ENCODE measurements around the gene MTOR. TPM values are rescaled to one million over a fixed set of nuclear protein-coding genes. Genes with fewer than 3 reads are reported as not detected.

The MTOR gene
- 27.0 and 30.9 TPM in 2 replicates for total RNA-seq

DNA sequence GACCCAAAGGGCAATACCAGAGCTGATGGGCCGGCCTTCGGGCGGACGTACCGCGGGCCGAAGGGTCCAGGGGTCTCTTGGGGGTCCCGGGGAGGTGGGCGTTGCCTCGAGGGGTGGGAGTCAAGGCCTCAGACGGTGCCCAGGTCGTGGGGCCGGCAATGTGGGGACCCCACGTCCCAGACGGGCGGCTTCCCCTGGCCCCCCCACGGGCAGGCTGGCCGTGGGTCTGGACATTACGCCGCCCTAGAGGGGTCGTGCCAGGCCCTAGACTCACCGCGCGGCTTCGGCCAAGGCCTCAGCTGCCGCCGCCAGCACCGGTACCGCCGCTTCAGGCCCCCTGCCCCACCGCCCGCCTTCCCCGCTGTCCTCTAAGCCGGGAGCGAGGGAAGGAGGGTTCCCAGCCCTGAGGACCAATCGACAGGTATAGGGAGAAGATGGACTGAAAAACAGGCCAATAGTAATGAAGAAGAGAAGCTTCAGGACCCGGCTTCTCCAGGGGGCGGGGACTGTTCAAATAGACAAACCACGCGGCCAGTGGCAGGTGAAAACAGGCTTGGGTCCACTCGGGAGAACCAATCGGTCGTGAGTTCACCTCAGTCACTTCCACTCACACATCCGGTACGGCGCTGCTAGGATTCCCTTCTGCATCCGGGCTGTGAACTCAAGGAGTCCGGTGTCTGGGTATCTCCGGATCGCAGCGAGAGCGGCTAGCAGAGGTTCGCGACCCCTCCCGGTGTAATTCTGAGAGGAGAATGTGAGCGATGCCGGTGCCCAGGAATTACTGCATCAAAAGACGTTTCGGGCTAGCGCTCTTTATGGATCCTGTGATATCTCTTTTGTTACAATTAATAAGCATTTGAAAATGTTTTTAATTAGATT is at the start of gene MTOR:
Gene MTOR, minus strand, starts transcription at position 381 of the 879 bp plus-strand sequence. CDS start 3,142 bp downstream, outside the sequence.

DNA sequence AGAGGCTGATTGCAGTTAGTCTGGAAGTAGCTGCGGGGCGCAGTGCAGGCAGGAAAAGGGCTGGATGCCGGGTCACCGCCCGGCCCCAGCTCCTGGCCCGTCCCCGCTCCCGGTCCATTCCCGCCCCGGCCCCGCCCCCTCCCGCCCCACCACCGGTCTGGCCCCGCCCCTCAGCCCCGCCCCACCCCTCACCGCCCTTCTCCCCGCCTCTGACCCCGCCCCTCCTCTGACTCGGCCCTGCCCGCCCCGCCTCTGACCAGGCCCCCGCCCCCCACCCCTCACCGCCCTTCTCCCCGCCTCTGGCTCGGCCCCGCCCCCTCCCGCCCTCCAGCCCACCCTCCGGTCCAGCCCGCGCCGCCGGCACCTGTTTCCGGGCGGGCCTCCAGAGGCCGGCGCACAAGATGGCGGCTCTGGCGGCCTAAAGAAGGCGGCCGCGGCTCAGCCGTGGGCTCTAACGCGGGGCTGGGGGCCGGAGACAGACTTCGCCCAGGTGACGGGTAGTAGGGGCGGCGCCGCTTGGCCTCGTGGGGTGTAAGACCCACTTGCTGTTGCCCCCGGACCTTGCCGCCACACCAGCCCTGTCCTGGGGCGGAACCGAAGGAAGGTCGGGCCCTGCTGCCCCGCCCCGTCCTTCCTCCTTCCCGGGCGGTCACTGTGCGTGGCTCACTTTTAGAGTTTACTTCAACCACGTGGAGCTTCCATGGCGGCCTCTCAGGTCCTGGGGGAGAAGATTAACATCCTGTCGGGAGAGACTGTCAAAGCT is 10.7 kb upstream of the MTOR start, which contains the start of gene UBIAD1:
Gene UBIAD1, plus strand, starts transcription at position 367 of the 763 bp plus-strand sequence. Its CDS starts 334 bp downstream, at position 701.

DNA sequence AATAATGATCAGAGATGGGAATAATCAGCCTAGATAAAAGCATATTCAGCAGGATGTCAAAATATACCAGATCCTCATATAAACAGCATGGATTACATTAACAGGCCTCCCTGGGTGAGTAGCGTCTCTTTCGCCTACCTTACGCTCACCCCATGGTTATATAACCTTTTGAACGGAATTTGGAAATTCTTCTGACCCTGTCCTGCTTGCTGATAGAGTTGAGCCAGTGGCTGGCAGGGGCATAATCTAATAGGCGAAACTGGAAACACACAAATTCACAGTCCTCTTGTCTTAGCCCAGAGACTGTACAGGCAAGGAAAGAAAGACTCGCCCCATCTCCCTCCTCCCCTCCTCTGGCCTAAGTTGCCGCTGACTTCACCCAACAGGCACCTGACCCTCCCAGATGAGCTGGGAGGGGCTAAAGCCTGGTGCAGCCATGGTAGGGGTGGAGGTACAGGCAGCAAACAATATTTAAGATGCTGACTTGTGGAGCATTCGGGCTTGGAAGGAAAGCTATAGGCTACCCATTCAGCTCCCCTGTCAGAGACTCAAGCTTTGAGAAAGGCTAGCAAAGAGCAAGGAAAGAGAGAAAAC is 73.4 kb downstream of the MTOR start, which contains the start of gene ANGPTL7:
Gene ANGPTL7, plus strand, starts transcription at position 498 of the 594 bp plus-strand sequence. CDS start 225 bp downstream, outside the sequence.

DNA sequence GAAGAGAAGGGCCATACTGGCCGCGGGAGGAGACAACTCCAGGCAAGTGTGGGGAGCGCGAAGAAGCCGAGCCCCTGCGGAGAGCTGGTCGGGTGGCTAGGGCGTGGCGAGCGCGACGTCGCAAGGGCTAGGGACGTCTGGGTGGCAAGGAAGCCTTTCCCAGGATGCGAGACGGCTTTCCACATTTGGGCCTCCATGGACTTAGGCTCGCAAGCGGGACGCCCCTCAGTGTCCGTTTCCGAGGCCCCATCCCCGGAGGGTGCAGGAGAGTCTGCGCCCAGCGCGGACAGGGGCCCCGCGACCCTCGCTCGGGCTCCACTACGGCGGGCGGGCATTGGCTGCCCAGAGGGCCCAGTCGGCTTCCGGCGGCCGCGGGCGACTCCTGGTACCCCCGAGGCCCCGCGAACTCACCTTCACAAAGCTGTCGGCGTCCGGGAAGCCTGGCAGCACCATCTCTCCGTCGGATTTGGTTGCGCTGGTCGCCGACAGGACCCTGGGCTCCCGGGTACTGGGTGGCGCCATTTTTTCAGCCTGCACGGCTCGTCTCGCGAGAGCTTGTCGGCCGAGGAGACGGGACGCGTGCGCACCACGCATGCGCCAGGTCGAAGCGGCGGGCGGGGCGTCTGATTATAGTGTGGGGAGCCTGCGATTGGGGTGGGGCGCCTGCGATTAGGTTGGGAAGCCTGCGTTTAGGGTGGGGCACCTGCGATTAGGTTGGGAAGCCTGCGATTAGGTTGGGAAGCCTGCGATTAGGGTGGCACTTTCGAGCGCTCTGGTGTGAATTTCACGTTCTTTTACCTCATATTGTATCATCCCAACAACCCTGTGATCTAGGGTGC is 162.8 kb downstream of the MTOR start, which contains the start of gene EXOSC10:
Gene EXOSC10, minus strand, starts transcription at position 560 of the 839 bp plus-strand sequence. Its CDS starts 38 bp downstream, at position 522.

DNA sequence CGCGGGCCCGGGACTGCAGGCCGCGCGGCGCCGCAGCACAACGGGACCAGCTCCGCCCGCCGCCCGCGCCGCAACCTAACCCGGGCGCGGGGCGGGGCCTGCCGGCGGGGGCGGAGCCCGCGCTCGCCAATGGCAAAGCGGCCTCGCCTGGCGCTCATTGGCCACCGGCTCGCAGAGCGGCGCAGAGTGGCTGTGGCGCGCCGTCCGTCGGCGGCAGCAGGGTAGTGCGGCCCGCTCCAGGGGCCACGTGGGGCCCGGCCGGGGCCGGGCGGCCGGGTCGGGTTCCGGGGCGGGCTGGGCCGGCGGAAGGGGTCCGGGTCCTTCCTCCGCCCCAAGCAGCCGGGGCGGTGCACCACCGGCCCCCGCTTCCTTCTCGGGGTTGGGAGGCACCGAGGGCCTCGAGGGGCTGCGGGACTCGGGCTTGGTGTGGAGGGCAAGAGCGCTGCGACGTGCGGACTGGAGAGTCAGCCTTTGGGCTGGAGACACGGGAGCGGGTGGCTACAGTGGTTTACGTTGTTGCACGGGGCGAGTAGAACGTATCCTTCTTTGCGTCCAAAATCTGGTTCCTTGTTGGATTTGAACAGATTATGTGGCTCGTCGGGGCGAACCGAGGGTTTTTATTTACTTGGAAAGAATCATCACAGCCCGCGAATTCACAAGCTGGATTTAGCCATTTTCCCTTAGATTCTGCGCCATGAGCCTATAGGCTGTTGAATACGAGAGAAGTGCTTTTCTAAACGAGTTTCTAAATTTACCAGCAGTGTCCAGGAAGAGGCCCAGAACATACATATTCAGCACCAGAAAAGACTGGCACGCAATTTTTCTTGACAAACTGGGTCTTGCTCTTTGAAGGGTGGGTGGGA is 202.2 kb downstream of the MTOR start, which contains the start of gene SRM:
Gene SRM, minus strand, starts transcription at position 51 of the 863 bp plus-strand sequence. CDS start 75 bp downstream, outside the sequence.

Other genes starting within 250 kb of the MTOR start
- gene TARDBP, start 249.9 kb downstream of the MTOR start, total RNA-seq: 73.2 and 76.6 TPM in 2 replicates
- gene MASP2, start 215.3 kb downstream of the MTOR start, total RNA-seq: not detected in 2 replicates
- gene SRM, start 202.5 kb downstream of the MTOR start, total RNA-seq: 7.9 and 10.7 TPM in 2 replicates
- 26.6 and 32.9 TPM in 2 replicates for gene EXOSC10, start 162.7 kb downstream of the MTOR start, total RNA-seq
- 0.79 and 25.7 TPM in 2 replicates for gene ANGPTL7, start 73.2 kb downstream of the MTOR start, total RNA-seq
- 2.4 and 4.6 TPM in 2 replicates for gene UBIAD1, start 10.6 kb upstream of the MTOR start, total RNA-seq
- gene DISP3, start 216.6 kb upstream of the MTOR start, total RNA-seq: not detected in 2 replicates